NCI-H524 treated with DMSO at 0.1 percent for 48 hours (cell line): Measurements from ENCODE around the gene TASOR.

Source experiments
- DNase-seq: peaks from one replicate; lab custom pipeline; 2025; lab: John Stamatoyannopoulos, UW

TASOR gene

GRCh38 chr3:56688191-56688590 lies 5.1 kb upstream of the TASOR start:
- no peak for DNase-seq

- DNase-seq = no peak
Measured at GRCh38 chr3:56684029-56684428, 964 bp upstream of the TASOR start.

GRCh38 chr3:56682462-56683121 lies 473 bp downstream of the TASOR start:
- no peak for DNase-seq

GRCh38 chr3:56681984-56682461 lies 1.0 kb downstream of the TASOR start:
- no peak for DNase-seq

- no peak for DNase-seq
Measured at GRCh38 chr3:56680054-56680580, 2.9 kb downstream of the TASOR start.

GRCh38 chr3:56677286-56677685 lies 5.8 kb downstream of the TASOR start:
- no peak for DNase-seq

GRCh38 chr3:56673781-56674457 lies 9.1 kb downstream of the TASOR start:
- DNase-seq = no peak

- no peak for DNase-seq
Measured at GRCh38 chr3:56667973-56668579, 15.0 kb downstream of the TASOR start.

- DNase-seq = no peak
Measured at GRCh38 chr3:56664823-56665222, 18.2 kb downstream of the TASOR start.

- no peak for DNase-seq
Measured at GRCh38 chr3:56655709-56656108, 27.4 kb downstream of the TASOR start.

- no peak for DNase-seq
Measured at GRCh38 chr3:56654460-56654859, 28.6 kb downstream of the TASOR start.

GRCh38 chr3:56645407-56645806 lies 37.7 kb downstream of the TASOR start:
- DNase-seq = no peak

GRCh38 chr3:56633602-56634535 lies 49.2 kb downstream of the TASOR start:
- DNase-seq = no peak
